Placental pericyte (primary cell): Measurements from ENCODE around the gene NPTN. TPM values are rescaled to one million over a fixed set of nuclear protein-coding genes. Genes with fewer than 3 reads are reported as not detected.

Experiments
- total RNA-seq: library from RNA; depleted of rRNA; stranded (reverse); fragments of >200 nt; gene quantifications from 2 replicates; pipeline ENCODE4 v1.2.3, GENCODE V29; 2012

NPTN gene
- total RNA-seq: 178 and 195 TPM in 2 replicates

GRCh38 chr15:73633111-73633990 lies at the start of gene NPTN:
TSS of gene NPTN (minus strand) at chr15:73633389. CDS start at chr15:73633215, 174 bp downstream.

Other genes with a start within 250 kb of the NPTN start
- not detected in 2 replicates for gene REC114, start 190.2 kb downstream of the NPTN start, total RNA-seq
- gene CD276, start 51.0 kb upstream of the NPTN start, total RNA-seq: 137 and 150 TPM in 2 replicates
- gene INSYN1, start 120.0 kb upstream of the NPTN start, total RNA-seq: 0.43 and 0.66 TPM in 2 replicates
- not detected in 2 replicates for gene TBC1D21, start 240.2 kb upstream of the NPTN start, total RNA-seq